HG03442 (cell line): ENCODE measurements around the gene TMEM147.

Experiments
- ATAC-seq: cut with Tn5 transposase; IDR thresholded peaks from one replicate; pipeline ENCODE4 v1.9.1; 2021; ENCODE audit warnings: mild to moderate bottlenecking, moderate library complexity; ENCODE audit not compliant: unreplicated experiment

Gene TMEM147, protein sequence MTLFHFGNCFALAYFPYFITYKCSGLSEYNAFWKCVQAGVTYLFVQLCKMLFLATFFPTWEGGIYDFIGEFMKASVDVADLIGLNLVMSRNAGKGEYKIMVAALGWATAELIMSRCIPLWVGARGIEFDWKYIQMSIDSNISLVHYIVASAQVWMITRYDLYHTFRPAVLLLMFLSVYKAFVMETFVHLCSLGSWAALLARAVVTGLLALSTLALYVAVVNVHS

DNA sequence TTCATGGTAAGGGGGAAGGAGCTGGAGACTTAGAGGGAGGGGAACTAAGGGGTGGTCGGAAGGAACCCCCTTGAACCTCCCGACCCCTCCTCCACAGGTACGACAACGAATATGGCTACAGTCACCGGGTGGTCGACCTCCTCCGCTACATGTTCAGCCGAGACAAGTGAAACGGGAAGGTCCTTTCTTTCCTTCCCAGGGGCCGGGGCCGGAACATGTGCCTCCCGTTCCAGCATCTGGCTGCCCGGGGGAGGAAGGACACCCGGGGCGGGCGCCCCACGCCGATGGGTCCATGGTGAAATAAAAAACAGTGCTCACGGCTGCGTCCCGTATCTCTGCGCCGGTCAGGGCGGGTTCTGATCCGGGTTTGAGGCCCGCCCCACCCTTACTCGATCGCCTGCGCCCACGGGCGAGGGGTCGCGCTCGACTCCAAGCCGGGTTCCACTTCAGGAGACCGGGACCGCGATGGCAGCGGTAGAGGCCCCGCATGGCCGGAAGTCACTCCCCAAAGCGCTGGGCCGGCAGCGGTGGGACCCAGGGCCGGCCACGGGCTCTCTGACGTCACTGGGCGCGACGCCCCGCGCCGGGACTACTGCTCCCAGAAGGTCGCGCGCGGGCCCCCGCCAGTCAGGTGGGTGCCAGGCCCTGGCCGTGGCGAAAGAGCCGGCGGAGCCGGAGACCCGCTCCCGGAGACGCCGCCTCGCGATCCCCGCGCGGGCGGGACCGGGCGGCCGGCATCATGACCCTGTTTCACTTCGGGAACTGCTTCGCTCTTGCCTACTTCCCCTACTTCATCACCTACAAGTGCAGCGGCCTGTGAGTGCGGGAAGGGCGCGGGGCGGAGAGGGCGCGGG is at the start of gene TMEM147:
Gene TMEM147 (plus strand): TSS at position 626 of the 854 bp plus-strand sequence. CDS start 114 bp downstream, at position 740.
- peak; percentile 72 for ATAC-seq

DNA sequence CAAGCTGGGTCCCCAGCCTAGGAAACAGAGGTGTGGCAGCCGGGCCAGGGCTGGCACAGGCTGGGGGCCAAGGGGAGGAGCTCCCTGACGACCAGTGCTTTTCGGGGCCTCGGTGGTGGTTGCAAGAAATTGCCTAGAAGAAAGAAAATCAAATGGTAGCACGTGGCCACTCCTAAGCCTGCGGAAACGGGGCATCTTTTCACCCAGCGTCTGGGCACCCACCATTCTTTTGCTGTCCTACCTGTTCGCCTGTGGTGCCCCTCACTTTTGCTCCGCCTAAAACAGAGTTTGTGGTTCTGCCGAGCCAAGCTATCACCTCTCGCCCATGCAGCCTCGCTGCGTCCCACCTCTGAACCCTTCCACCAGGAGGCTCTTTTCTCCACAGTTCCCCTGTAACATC is 48.0 kb upstream of the TMEM147 start:
- ATAC-seq, result no peak

DNA sequence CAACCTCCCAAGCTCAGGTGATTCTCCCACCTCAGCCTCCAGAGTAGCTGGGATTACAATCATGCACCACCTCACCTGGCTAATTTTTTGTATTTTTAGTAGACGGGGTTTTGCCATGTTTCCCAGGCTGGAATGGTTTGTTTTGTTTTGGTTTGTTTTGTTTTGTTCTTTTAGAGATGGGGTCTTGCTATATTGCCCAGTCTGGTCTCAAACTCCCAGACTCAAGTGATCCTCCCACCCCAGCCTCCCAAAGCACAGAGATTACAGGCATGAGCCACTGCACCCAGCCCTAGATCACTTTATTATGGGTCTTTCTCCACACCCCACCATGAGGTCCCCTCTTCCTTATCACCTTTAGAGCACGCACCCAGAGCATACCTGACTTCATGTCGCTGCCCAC is 47.2 kb upstream of the TMEM147 start:
- ATAC-seq, result no peak

DNA sequence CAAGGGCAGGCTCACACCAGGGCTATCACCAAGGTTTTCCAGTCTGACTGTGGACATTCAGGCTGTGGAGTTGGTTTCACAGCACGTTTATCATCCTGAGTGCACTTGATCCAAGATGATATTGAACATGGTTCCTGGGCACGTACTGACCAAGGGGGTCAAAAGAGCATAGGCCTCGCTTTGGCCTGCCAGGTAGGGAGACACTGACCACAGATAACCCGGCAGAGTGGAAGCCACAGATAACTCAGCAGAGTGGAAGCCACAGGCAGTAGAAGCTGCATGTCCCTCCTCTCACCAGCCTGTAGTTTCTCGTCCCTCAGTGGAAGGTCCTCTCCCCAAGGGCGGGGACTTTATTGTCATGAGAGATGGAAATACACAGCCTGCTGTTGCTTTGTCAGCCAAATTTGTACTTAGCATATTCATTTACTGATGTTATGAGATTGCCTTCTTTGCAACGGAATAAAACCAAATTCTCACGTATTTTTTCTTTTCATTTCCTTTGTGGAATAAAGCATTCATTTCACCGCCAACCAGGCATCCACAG is 46.4 kb upstream of the TMEM147 start:
- ATAC-seq, result no peak

DNA sequence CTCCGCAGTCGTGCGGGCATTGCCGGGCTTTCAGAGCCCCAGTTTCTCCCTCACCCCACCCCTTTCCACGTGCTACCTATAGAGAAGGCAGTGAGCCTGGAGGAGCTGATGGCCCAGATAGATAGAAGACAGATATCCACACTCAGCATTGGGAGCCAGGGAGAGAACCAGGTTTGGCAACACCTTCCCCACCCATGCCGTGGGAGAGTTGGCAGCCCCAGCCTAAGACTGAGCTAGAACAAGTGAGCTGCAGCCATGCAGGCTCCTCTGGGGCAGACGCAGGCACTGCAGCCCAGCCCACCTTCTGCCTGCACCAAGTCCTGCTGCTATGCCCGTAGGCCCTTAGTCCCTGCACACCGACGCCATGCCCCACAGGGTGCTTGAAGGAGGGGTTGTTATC is 44.8 kb upstream of the TMEM147 start:
- ATAC-seq, result no peak

DNA sequence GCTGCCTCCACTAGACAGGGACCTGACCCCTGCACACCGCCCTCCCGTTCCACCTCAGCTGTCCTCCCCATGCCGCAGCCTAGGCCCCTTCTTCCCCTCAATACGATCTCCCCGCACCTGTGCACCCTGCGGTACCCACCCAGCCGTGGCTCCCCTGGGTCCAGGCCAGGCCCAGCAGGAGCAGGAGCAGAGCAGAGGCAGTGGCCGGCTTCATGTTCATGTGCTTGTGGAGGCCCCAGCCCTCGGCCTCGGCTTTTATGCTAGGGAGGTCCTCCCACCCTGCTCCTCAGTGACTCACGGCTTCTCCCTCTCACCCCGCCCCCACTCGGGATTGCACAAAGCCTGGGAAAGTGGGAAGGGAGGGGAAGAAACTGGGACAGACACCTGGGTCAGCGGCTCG is 43.7 kb upstream of the TMEM147 start:
- no peak for ATAC-seq

DNA sequence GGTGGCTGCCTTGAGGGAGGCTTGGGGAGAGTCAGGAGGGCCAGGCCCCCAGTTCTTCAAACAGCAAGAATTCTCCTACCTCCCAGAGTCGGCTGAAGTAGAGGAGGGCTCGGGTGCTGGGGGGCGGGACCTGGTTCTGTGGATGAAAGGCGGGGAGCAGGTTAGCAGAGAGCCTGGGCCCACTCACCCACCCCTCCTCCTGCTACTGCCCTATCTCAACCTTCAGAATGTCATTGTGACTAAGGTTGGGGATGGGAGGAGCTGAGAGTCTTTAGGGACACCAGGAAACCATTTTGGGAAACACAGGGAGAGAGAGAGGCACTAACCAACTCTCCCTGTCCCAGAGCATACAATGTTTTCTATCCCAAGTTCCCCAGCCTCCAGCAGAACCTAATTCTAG is 42.7 kb upstream of the TMEM147 start:
- no peak for ATAC-seq

DNA sequence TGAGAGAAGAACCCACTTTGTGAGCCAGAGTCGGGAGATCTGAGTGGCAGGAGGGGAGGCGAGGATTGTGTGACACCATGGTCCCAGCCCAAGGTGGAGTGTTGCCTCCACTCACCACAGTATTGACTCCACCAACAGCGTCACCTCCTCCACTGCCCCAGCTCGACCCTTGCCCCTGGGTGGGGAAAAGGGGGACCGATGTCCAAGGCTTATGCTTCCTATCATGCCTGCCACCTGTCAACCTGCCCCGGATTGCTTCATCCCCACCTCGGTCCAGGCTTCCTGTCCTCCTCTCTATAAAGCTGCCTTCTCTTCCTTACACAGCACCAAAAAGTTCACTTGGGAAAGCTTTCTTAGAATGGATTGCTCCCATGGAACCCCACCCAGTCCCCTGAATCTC is 39.4 kb upstream of the TMEM147 start:
- ATAC-seq, result no peak

DNA sequence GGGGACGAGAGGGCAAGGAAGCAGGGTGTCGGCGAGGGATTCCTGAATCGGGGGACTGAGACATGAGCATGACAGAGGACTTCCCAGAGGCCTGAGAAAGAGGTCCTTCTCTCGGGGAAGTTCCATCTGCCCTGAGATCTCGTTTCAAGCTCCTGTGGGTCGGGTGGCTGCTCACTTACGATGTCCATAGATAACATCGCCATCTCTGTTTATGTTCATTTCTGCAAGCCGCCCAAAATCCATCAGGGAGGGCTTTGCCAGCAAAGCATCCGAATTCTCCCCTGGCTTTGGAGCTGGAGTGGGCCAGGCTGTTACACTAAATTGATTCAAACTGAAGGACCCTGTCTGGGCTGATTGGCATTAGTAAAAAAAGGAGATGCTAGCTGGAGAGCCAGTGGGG is 37.9 kb upstream of the TMEM147 start:
- ATAC-seq, result no peak

DNA sequence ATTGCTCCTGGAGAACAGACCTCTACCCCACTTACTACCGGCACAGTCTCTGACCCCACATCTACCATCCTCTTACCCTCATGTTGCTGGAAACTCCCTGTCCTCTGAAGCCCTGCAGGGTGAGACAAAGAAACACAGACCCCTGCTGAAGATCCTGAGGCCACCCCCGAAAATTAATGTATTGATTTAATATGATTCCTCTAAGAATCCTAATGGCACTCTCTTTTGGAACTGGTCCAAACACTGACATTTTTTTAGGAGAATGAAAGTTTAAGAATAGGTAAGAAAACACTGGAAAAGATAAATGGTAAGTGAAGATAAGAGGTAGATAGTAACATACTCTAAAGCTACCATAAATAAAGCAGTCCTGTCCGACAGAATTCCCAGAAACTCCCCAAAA is 37.3 kb upstream of the TMEM147 start:
- ATAC-seq, result no peak

DNA sequence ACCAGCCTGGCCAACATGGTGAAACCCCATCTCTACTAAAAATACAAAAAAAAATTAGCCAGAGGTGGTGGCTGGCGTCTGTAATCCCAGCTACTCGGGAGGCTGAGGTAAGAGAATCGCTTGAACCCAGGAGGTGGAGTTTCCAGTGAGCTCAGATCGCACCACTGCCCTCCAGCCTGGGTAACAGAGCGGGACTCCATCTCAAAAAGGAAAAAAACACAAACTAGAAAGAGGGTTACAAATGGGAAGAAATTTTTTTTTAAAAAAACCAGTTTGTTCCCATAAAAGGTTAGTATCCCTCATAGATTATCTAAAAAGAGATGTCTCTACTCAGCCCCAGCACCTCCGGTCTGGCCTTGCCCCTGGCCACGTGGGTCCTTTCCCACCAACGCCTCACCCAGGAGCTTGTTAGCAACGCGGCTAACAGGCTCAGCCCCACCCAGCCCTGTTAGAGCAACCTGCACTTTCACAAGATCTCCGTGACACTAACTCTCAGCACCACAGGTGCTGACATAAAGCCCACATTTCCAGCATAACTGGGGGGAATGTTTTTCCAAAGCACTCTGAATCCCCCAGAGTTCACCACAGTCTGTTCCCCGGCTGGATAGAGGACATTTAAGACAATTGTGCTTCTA is 36.3 kb upstream of the TMEM147 start:
- ATAC-seq, result no peak

DNA sequence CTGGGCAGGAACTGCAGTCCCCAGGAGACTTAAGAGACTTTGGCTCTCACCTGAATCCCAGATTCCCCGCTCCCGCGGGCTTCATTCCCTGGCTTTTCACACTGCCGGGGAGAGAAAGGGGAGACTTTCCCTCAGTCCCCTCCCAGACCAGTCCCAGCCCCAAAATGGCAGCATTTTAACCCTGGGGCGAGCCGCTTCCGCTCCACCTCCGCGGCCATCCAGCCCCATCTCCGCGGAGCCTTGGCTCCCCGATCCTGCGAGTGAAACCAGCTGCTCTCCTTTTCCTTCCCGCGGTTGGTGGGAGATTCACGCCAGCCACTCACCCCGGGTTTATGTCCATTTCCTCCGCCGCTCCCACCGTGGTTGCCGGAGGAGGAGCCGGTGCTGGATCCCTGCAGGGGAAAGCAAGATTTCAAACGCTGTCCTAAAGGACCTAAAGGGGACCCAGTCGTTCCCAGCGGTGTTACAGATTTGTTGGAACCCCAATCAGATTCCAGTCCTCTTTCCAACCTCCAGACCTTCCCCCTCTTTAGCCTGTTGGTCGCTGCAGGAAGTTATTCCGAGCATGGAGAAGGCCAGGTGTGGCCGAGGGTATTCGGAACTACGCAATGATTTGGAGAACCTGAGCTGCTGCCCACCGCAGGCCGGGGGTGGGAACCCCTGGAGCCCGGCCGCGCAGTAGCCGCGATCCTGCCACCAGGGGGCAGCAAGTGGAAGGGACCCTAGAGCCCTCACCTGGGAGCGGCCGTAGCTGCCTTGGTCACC is 35.4 kb upstream of the TMEM147 start:
- no peak for ATAC-seq

DNA sequence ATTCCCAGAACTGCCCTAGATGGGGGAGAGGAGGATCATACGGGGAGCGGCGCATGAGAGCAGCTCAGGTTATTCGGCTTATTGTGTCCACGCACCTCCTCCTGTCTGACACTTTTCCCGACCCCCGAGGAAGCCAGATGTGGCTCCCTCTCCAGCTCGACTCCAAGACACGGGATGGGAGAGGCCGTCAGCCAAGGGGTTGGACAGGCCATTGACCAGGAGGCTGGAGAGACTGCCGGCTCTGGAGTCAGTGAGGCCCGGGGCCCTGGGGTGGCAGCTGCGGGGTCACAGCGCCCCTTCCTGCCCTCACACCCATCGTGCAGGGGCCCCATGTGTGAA is 34.8 kb upstream of the TMEM147 start:
- ATAC-seq, result no peak

DNA sequence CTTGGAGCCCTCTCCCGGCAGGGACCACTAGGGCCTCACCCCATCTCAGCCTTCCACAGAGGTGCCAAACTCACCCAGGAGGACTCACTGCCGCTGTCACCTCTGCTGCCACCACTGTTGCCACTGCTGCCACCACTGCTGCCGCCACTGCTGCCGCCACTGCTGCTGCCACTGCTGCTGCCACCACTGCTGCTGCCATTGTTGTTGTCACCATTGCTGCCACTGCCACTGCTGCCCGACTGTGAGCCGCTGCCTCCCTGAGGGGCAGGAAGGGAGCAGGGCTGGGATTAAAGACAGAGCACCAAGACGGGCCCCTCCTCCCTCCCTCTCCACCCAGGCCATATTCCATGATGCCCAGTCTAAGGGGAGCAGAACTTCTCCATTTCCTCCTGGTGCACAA is 34.1 kb upstream of the TMEM147 start:
- ATAC-seq, result no peak

DNA sequence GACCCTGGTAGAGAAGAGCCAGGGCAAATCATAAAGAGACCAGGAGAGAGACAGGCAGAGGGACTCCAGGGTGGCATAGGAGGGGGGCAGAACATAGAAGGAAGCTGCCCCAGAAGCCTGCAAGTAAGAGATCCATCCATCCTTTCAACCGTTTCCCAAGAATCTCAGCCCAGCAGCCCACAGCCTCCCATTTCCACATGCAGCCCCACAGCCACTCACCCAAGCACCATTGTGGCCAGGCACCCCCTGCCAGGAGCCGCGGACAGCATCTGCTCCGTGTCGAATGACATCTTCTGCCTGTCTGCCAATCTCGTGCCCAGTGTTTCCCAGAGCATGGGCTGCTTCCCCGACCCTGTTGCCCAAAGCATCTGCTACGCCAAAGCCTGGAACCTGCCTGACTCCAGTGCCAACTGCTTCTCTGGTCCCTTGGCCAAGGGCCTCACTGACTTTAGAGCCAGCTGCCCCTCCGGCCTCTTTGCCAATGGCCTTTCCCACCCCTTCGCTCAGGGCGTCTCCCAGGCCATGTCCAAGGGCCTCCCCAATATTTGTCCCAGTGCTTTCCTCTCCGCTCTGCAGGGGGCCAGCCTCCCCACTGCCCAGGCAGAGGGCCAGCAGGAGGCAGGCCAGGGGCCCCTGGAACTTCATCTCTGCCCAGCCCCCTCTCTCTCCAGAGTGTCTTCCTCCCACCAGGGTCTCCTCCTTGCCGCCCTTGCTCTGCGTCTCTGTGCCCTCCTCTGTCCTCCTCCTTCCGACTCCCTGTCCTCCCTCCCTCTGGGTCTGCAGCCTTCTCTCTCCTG is 32.4 kb upstream of the TMEM147 start:
- no peak for ATAC-seq

DNA sequence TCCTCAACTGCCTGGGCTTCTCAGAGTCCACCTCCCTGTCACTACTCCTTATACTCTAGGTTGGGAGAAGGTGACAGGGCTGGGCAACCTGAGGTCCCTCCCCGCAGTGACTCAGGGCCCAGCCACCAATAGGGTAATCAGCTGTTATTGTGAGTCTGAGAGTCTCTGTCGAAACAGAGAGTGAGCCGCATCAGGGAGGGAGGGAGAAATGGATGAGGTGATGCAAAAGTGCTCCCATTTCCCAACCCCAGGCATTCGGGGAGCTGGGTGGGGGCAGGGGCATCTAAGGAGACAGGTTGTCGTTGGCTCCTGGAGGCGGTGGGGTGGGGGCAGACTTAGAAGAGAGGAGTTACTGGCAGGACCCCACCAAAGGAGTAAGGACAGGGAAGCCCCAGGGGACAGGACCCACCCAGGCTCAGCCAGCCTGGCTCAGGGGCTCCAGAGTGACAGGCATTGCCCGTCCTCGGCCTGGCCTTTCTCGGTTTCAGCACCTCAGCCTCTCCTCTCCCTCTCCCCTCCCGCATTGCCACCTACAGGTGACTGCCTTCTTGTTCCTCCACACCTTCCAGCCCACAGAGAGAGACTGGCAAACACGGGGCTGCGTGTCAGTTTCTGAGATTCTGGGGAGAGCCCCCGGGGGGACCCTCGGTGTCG is 31.7 kb upstream of the TMEM147 start, which contains the start of gene DMKN:
Gene DMKN (minus strand): TSS at position 22 of the 654 bp plus-strand sequence. CDS start 174 bp downstream, outside the sequence.
- no peak for ATAC-seq

DNA sequence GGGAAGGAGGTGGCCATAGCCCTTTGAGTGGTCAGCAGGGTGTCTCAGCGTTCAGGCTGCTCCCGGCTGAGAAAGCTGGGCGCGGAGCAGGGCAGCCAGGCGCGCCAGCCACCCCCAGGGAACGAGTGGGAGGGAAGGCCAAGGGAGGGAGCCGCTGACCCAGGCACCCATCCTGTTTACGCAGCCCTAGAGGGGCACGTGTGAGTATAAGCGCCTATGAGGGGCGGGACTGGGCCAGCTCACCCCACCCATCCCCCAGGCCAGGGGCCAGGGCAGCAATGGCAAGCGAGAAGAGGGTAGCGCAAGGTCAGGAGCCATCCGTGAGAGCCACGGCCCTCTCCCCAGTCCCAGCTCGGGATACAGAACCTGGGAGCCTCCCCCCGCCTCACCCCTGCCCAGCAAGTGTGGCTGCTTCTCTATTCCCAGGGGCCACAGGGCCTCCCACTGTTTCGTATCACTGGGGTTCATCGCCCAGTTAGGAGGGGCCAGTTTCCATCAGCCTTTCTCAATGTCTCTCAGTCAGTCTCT is 31.1 kb upstream of the TMEM147 start:
- no peak for ATAC-seq

DNA sequence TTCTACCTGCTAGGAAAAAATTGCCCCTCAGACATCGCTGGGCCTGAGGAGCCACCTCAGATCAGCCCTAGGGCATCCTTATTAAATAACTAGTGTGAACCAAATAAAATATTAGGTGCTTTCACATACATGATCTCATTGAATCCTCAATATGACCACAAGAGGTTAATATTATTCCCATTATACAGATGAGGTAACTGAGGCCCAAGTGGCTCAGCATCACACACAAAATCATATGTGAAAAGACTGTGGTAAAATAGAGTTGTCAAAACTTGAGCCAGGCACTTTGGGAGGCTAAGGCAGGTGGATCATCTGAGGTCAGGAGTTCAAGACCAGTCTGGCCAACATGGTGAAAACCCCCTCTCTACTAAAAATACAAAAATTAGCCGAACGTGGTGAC is 29.1 kb upstream of the TMEM147 start:
- no peak for ATAC-seq

DNA sequence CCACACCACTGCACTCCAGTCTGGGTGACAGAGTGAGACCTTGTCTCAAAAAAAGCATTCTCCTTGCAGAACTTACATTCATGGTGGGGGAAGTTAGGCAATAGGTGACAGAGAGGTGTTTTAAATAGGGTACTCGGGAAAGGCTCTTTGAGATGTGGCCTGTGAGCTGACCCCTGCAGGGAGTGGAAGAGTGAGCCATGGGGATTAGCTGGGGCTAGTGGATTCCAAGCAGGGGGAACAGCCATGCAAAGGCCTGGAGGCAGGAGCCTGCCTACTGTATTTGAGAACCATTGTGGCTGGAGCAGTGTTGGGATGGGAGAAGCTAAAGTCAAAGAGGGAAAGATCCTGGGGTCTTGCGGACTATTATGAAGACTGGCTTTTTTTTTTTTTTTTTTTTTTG is 28.1 kb upstream of the TMEM147 start:
- ATAC-seq, result no peak
